HG03108 (cell line): Measurements from ENCODE around the gene VPS33A.

Experiments used
- ATAC-seq: cut with Tn5 transposase; IDR thresholded peaks from one replicate; pipeline ENCODE4 v1.9.1; 2021; ENCODE audit warnings: moderate library complexity; ENCODE audit not compliant: unreplicated experiment

The VPS33A gene

DNA sequence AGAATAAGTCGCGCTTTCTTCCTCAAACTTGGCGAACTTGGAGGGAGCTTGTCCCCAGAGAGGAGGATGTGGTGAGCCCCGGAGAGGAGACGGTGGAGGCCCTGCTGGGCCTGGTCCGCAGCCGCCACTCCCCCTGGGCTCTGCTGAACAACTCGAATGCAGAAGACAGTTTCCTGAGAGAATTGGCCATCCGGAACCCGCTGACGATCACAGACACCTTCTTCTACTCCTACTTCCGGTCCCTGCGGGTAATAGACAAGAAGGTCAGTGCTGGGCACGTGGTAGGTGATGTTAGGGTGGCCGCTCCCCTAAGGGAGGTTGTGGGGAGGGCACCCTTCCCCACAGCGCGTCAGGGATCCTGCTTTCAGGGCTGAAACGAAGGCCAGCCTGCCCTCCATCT is 81.8 kb downstream of the VPS33A start:
- no peak for ATAC-seq

DNA sequence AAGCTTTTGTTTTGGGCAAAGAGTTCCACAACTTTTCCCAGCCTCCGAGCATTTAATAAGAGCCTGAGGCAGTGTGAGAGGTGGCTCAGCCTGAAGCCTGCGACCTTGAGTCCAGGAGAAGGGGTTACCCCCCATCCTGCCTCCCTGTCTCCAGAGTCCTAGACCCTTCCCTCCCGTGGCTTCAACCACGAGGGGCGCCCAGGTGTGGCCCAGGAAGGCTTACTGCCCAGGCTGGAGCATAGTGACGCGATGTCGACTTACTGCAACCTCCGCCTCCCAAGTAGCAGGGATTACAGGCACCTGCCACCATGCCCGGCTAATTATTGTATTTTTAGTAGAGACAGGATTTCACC is 82.7 kb downstream of the VPS33A start:
- ATAC-seq: no peak

DNA sequence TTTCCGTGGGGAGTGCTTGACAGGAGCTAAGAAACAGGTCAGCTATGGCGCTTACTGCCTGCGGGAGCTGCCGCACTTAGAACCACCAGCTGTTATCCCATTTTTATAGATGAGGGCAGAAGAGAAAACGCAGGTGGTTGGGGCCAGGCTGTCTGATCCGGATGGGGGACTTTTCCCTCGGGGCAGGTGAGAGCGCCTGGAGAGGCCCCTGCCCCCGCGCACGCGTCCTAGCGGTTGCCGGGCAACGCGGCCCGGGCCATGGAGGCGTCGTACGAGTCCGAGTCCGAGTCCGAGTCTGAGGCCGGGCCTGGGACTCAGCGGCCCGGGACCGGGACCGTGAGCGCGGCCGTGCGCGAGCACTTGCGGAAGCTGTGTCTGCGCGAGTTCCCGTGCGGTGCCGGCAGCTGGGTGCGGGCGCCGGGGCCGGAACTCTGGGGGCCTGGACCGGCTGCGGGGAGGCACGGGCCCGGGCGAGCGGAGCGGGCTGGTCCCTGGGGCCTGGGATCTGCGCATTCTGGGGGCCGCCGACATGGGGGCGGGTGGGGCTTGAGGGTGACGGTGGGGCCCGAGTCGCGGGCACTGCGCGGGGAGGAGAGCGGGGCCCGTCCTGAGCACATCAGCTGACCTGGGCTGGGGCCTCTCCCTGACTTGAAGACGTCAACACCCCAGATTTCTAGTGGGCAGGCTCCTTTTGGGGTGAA is 83.3 kb downstream of the VPS33A start, which contains the start of gene LRRC43:
Gene LRRC43 (plus strand): TSS at position 237 of the 701 bp plus-strand sequence. CDS start 22 bp downstream, at position 259.
- ATAC-seq: no peak
